K562 (cell line): ENCODE results near the gene CD151. TPM values are rescaled to one million over a fixed set of nuclear protein-coding genes. Genes with fewer than 3 reads are reported as not detected.

Source experiments
- ATAC-seq: fragments of 200-7000 bp; cut with Tn5 transposase; 3 replicates; pipeline ENCODE4 v1.9.1; 2020; ENCODE audit warnings: moderate library complexity
- BruUV-seq: library from RNA; stranded (reverse); fragments of 400-500 nt; replicated peaks from 2 replicates; lab custom pipeline; 2021; lab: Mats Ljungman, UMichigan
- CTCF ChIA-PET: fragments of 300-600 bp; formaldehyde crosslinking; extraction: SDS; loops from one replicate; lab custom pipeline; 2021; ENCODE audit warnings: low intra/inter-chr PET ratio; lab: Yijun Ruan, JAX
- POLR2A ChIA-PET: fragments of 300-600, 350-650 bp; sonication (Branson Sonifier 250); formaldehyde crosslinking; extraction: SDS; loops from one replicate; lab custom pipeline; 2021; ENCODE audit warnings: antibody characterized with exemption, inconsistent platforms; lab: Yijun Ruan, JAX
- DNase-seq, 4 experiments: peaks; one replicate each; pipeline versions ENCODE4 v3.0.0 to v3.0.0-alpha.2; 2011 to 2018; ENCODE audit warnings: low spot score in 3 of 4, mixed read lengths in 3 of 4; ENCODE audit errors: extremely low read depth in 1 of 4
- FAIRE-seq: peaks from 2 replicates; lab custom pipeline; 2011; peaks lifted over from hg19 to GRCh38; lab: Jason Lieb, UNC
- H2AFZ ChIP-seq: 2 replicates; pipeline ENCODE4 v1.6.0; 2011; ENCODE audit warnings: low read depth, low read length, control low read depth, inconsistent platforms
- H3K27ac ChIP-seq: fragments of 200-600 bp; 3 replicates; pipeline ENCODE4 v1.8.0; 2011; ENCODE audit warnings: low read depth, mild to moderate bottlenecking, control low read depth, inconsistent platforms, low read length, moderate library complexity, mixed read lengths; ENCODE audit errors: extremely low read depth
- H3K27me3 ChIP-seq, 2 experiments: fragments of 300-600 bp in 1 of 2; 2 replicates in 1 of 2; 3 replicates in 1 of 2; pipeline versions ENCODE4 v1.6.0 to v1.8.0; 2011; ENCODE audit warnings: inconsistent platforms in 2 of 2, low read length in 2 of 2, mild to moderate bottlenecking in 1 of 2, mixed read lengths in 1 of 2, moderate library complexity in 1 of 2; ENCODE audit not compliant: control insufficient read depth in 2 of 2, insufficient read depth in 2 of 2
- H3K36me3 ChIP-seq: fragments of 300-600 bp; 3 replicates; pipeline ENCODE4 v1.8.0; 2011; ENCODE audit warnings: mild to moderate bottlenecking, low read length, inconsistent platforms; ENCODE audit not compliant: control insufficient read depth, insufficient read depth
- H3K4me1 ChIP-seq, 2 experiments: fragments of 200-600 bp in 1 of 2; replicated peaks in 1 of 2; 2 replicates in 1 of 2; 3 replicates in 1 of 2; pipeline versions ENCODE4 v1.5.1 to v1.8.0; 2011; ENCODE audit warnings: inconsistent platforms in 2 of 2, low read length in 2 of 2, mild to moderate bottlenecking in 1 of 2, mixed read lengths in 1 of 2, moderate library complexity in 1 of 2; ENCODE audit not compliant: control insufficient read depth in 2 of 2, insufficient read depth in 2 of 2
- H3K4me2 ChIP-seq: 2 replicates; pipeline ENCODE4 v1.6.1; 2011; ENCODE audit warnings: low read length, control low read depth, inconsistent platforms, mixed read lengths; ENCODE audit not compliant: insufficient read depth
- H3K4me3 ChIP-seq: fragments of 200-600 bp; sonication (generic), shearing (Covaris generic); 2 replicates; pipeline ENCODE4 v1.5.1; 2016; ENCODE audit warnings: control low read depth, inconsistent platforms
- H3K79me2 ChIP-seq: fragments of 200-600 bp; 3 replicates; pipeline ENCODE4 v1.8.0; 2011; ENCODE audit warnings: low read length, inconsistent platforms; ENCODE audit not compliant: control insufficient read depth, insufficient read depth
- H3K9ac ChIP-seq, 2 experiments: 2 replicates each; pipeline versions ENCODE4 v1.6.0 to v1.6.1; 2011; ENCODE audit warnings: low read depth in 2 of 2, low read length in 2 of 2, control low read depth in 1 of 2, inconsistent platforms in 1 of 2, mild to moderate bottlenecking in 1 of 2, mixed read lengths in 1 of 2; ENCODE audit not compliant: insufficient read depth in 1 of 2
- H3K9me1 ChIP-seq: one replicate; pipeline ENCODE4 v1.6.0; 2011; ENCODE audit warnings: inconsistent platforms, mild to moderate bottlenecking, low read length, moderate library complexity; ENCODE audit not compliant: control insufficient read depth, insufficient read depth
- H3K9me3 ChIP-seq: replicated peaks from 2 replicates; pipeline ENCODE4 v1.5.1; 2011; ENCODE audit warnings: low read depth, low read length, inconsistent platforms; ENCODE audit not compliant: control insufficient read depth, insufficient read depth
- H4K20me1 ChIP-seq: replicated peaks from 2 replicates; pipeline ENCODE4 v1.6.1; 2011; ENCODE audit warnings: low read length, inconsistent platforms, mixed read lengths; ENCODE audit not compliant: control insufficient read depth, insufficient read depth
- HMBOX1 ChIP-seq: sonication (generic); IDR thresholded peaks from 2 replicates; pipeline ENCODE4 v1.6.1; 2016
- HNRNPLL ChIP-seq: fragments of 200-400 bp; formaldehyde crosslinking; IDR thresholded peaks from 2 replicates; pipeline ENCODE4 v1.6.1; 2017; ENCODE audit warnings: low read length, low read depth, mild to moderate bottlenecking; ENCODE audit not compliant: poor library complexity, severe bottlenecking
- KLF10 ChIP-seq: fragments of 250-450 bp; sonication (Bioruptor Pico); IDR thresholded peaks from 2 replicates; pipeline ENCODE4 v1.6.1; 2021; ENCODE audit warnings: matching md5 sums
- POLR2G ChIP-seq: fragments of 200-400 bp; formaldehyde crosslinking; IDR thresholded peaks from 2 replicates; pipeline ENCODE4 v1.6.1; 2017; ENCODE audit warnings: low read depth, mild to moderate bottlenecking, antibody characterized with exemption, low read length, moderate library complexity
- SP1 ChIP-seq: sonication (generic); formaldehyde crosslinking; IDR thresholded peaks from 2 replicates; pipeline ENCODE4 v1.8.1; 2022; ENCODE audit warnings: mild to moderate bottlenecking, missing genetic modification reagents
- SRF ChIP-seq, 2 experiments: fragments of 250-450, 450-650 bp in 1 of 2; sonication (Bioruptor Pico) in 1 of 2; sonication (generic) in 1 of 2; formaldehyde crosslinking; IDR thresholded peaks; 2 replicates each; pipeline versions ENCODE4 v1.5.0 to v1.5.1; 2020 to 2022; ENCODE audit warnings: mild to moderate bottlenecking in 1 of 2, missing genetic modification reagents in 1 of 2
- VEZF1 ChIP-seq: fragments of 200-800 bp; sonication (Bioruptor generic); IDR thresholded peaks from 2 replicates; pipeline ENCODE4 v1.6.1; 2017; ENCODE audit warnings: missing genetic modification characterization, missing compliant biosample characterization
- WGBS: fragments of 100-300 bp; shearing (Covaris generic); methylation state at CpG from one replicate; pipeline ENCODE4 v1.1.6; 2016; ENCODE audit warnings: low coverage, mixed read lengths; ENCODE audit not compliant: insufficient coverage; ENCODE audit errors: missing lambda C conversion rate; 5-methylcytosine and 5-hydroxymethylcytosine counted together
- in situ Hi-C: fragments of 300-500 bp; cut with MboI; formaldehyde crosslinking; loops from 4 replicates; pipeline ENCODE4 v1.15.0; 2018; ENCODE audit warnings: inconsistent platforms, mixed read lengths
- intact Hi-C: fragments of 100-400 bp; cut with micrococcal nuclease; formaldehyde crosslinking; loops from 2 replicates; pipeline ENCODE4 v1.14.2; 2022
- polyA plus RNA-seq, 8 experiments: library from polyadenylated mRNA; depleted of rRNA in 4 of 8; stranded (reverse) in 5 of 8; unstranded in 3 of 8; fragments of >200 nt; fragmentation: Nextera tagmentation in 2 of 8; fragmentation: Illumina TruSeq in 1 of 8; extraction: Ambion mirVana in 2 of 8; extraction: Trizol in 1 of 8; gene quantifications; 2 replicates each; pipeline versions ENCODE4 v1.2.1 to v1.2.3, GENCODE V29; 2011 to 2014; ENCODE audit warnings: inconsistent platforms in 1 of 8, missing spikeins in 1 of 8
- total RNA-seq, 7 experiments: library from RNA; depleted of rRNA in 6 of 7; stranded (reverse); fragments of >200 nt in 6 of 7; fragmentation: Illumina TruSeq in 2 of 7; extraction: Trizol in 2 of 7; gene quantifications; 2 replicates each; pipeline versions ENCODE4 v1.2.1 to v1.2.3, GENCODE V29; 2011 to 2021; ENCODE audit warnings: low replicate concordance in 1 of 7

The CD151 gene
- total and polyA plus RNA-seq, 9 of the 15 experiments (the other 6 are each of a cell fraction or from before 2014, with no cell fraction given), result 2.3 to 187 (median 140) TPM

GRCh38 chr11:876545-876944 is 43.8 kb downstream of the CD151 start:
- TF ChIP-seq POLR2G (peak; percentile 72), KLF10 (no peak)
- TF ChIP-seq, all 486 proteins: peak for 1
- H3K4me3 ChIP-seq, result no peak overlapping the region
- H4K20me1 ChIP-seq, result peaks cover 25% of the 10 kb centered on the region
- DNase-seq (no peak), FAIRE-seq (no peak), ATAC-seq (peak; percentile 8)
- H3K27me3 ChIP-seq, result no peaks in the 10 kb centered on the region
- peak overlapping the region in 1 of 2 experiments; percentile 66; a peak in 2 of 4 replicates for H3K9ac ChIP-seq
- ChIA-PET CTCF (no interaction called here), POLR2A (interaction anchor here (0.9 to 1.1 kb wide), 2 partner anchors 9 to 105 kb away, joined by 3 to 5 read pairs; no protein-coding TSS in a partner anchor)
- peak overlapping the region; percentile 56 for H3K4me2 ChIP-seq
- BruUV-seq, result no TSS peak
- no peak overlapping the region; the same call in 2 of the 3 replicates for H3K27ac ChIP-seq
- peaks cover 60% of the 10 kb centered on the region for H3K36me3 ChIP-seq
- 57% methylated on average over 12 of the region's 12 CpGs for WGBS
- H3K9me3 ChIP-seq, result no peaks in the 10 kb centered on the region
- in situ Hi-C loops, result no loop called here
- H3K9me1 ChIP-seq, result peaks cover 20% of the 10 kb centered on the region
- peaks cover 29 to 64% of the 10 kb centered on the region in 2 experiments; a peak in 4 of 5 replicates for H3K4me1 ChIP-seq
- H3K79me2 ChIP-seq, result no peaks in the 10 kb centered on the region
- intact Hi-C loops, result no loop called here
- no peak overlapping the region for H2AFZ ChIP-seq

- peaks cover 29 to 56% of the 10 kb centered on the region in 2 experiments; a peak in 4 of 5 replicates for H3K4me1 ChIP-seq
- intact Hi-C loops, result no loop called here
- H4K20me1 ChIP-seq, result peaks cover 25% of the 10 kb centered on the region
- no peak overlapping the region for H3K4me3 ChIP-seq
- H3K9me3 ChIP-seq, result no peaks in the 10 kb centered on the region
- no TSS peak for BruUV-seq
- ChIA-PET POLR2A (interaction anchor here (0.7 kb wide), 1 partner anchor 22 kb away, joined by 3 read pairs; no protein-coding TSS in a partner anchor), CTCF (interaction anchor here (0.6 kb wide), 1 partner anchor 34 kb away, joined by 6 read pairs; no protein-coding TSS in a partner anchor)
- H3K36me3 ChIP-seq, result peaks cover 60% of the 10 kb centered on the region
- 3% methylated on average over 4 of the region's 11 CpGs for WGBS
- 0 out of 3 replicates have a peak overlapping the region, but pooled peaks have one; percentile 41 for H3K27ac ChIP-seq
- H3K9me1 ChIP-seq, result peaks cover 20% of the 10 kb centered on the region
- no peak overlapping the region for H2AFZ ChIP-seq
- ATAC-seq (peak; percentile 91), DNase-seq (peak; percentile 74 to 91 (median 78)), FAIRE-seq (peak; percentile 83)
- TF ChIP-seq SP1 (CRISPR knock-in tag) (peak; percentile 34; the same call in 1 of the 2 replicates), HNRNPLL (no peak), SRF (CRISPR knock-in tag; IDR thresholded peaks at IDR 0.05) (peak in 1 of 2 experiments; percentile 27; a peak in 1 of 4 replicates), HMBOX1 (peak; percentile 37; the same call in 1 of the 2 replicates), VEZF1 (CRISPR knock-in tag) (peak; percentile 53; the same call in 1 of the 2 replicates)
- in situ Hi-C loops, result no loop called here
- peak overlapping the region in 1 of 2 experiments; percentile 77; a peak in 2 of 4 replicates for H3K9ac ChIP-seq
- no peaks in the 10 kb centered on the region for H3K79me2 ChIP-seq
- no peak overlapping the region; the same call in 1 of the 2 replicates for H3K4me2 ChIP-seq
- H3K27me3 ChIP-seq, result no peaks in the 10 kb centered on the region
Observed at GRCh38 chr11:877565-877964, 44.8 kb downstream of the CD151 start.
